Body of pancreas (tissue), 4 donors: ENCODE results near the gene ATP4B.

Experiments
- CTCF ChIP-seq, 7 experiments: fragments of 450-650 bp in 4 of 7; fragments of 200-600 bp in 3 of 7; sonication (generic) in 3 of 7; IDR thresholded peaks; one replicate each; pipeline ENCODE4 v1.5.1; 2016 to 2019; ENCODE audit warnings: antibody characterized with exemption in 7 of 7
- POLR2A ChIP-seq, 3 donors: fragments of 450-650 bp; IDR thresholded peaks; one replicate each; pipeline ENCODE4 v1.6.1; 2016; ENCODE audit warnings: antibody characterized with exemption in 3 of 3, mild to moderate bottlenecking in 2 of 3

- TF ChIP-seq CTCF (IDR thresholded peaks at IDR 0.05): no peak
- no peak for TF ChIP-seq POLR2A (IDR thresholded peaks at IDR 0.05)
These were observed 7.0 kb upstream of the ATP4B start for GRCh38 chr13:113664751-113665596.
